Peyer's patch (tissue), 4 donors: Measurements from ENCODE around the gene GRIK3. TPM values are rescaled to one million over a fixed set of nuclear protein-coding genes. Genes with fewer than 3 reads are reported as not detected.
"Not testable (repeated sequence)": the region's sequence is repeated elsewhere in the genome, so short reads cannot be mapped to it uniquely, and the experiment has no call there.

Source experiments
- DNase-seq, 3 donors: peaks; one replicate each; pipeline ENCODE4 v3.0.0-alpha.2; 2017 to 2019
- H3K27ac ChIP-seq, 4 donors: fragments of 200-600 bp; sonication (generic); one replicate each; pipeline ENCODE4 v1.5.1; 2016 to 2019
- H3K27me3 ChIP-seq, 2 donors: fragments of 200-600 bp; sonication (generic); one replicate each; pipeline ENCODE4 v1.5.1; 2019
- H3K36me3 ChIP-seq, 3 donors: fragments of 200-600 bp; sonication (generic); one replicate each; pipeline ENCODE4 v1.5.1; 2016 to 2019
- H3K4me1 ChIP-seq, 4 donors: fragments of 200-600 bp; sonication (generic); one replicate each; pipeline ENCODE4 v1.5.1; 2016 to 2019
- H3K4me3 ChIP-seq, 4 donors: fragments of 200-600 bp; sonication (generic); 1 replicate in 3 of 4; 2 replicates in 1 of 4; pipeline ENCODE4 v1.5.1; 2016 to 2019; ENCODE audit warnings: mild to moderate bottlenecking in 1 of 4
- H3K9me3 ChIP-seq, 4 donors: fragments of 200-600 bp; sonication (generic); one replicate each; pipeline ENCODE4 v1.5.1; 2016 to 2019; ENCODE audit warnings: mild to moderate bottlenecking in 1 of 4
- CTCF ChIP-seq, 6 experiments: fragments of 450-650 bp in 4 of 6; fragments of 200-600 bp in 2 of 6; sonication (generic) in 1 of 6; IDR thresholded peaks; one replicate each; pipeline ENCODE4 v1.5.1; 2017 to 2019; ENCODE audit warnings: antibody characterized with exemption in 6 of 6, mild to moderate bottlenecking in 3 of 6, moderate library complexity in 1 of 6
- POLR2A ChIP-seq, 2 donors: fragments of 450-650 bp; IDR thresholded peaks; one replicate each; pipeline ENCODE4 v1.5.1; 2017; ENCODE audit warnings: antibody characterized with exemption in 2 of 2, mild to moderate bottlenecking in 2 of 2, moderate library complexity in 2 of 2
- total RNA-seq, 4 donors: library from RNA; depleted of rRNA; stranded (reverse); fragments of >200 nt; gene quantifications; one replicate each; pipeline ENCODE4 v1.1.0, GENCODE V29; 2016

The GRIK3 gene
- total RNA-seq, 4 donors from 2014 or later = 0.18 to 0.83 (median 0.62) TPM

- TF ChIP-seq POLR2A (IDR thresholded peaks at IDR 0.05) (no peak), CTCF (IDR thresholded peaks at IDR 0.05) (no peak)
- no peaks in the 10 kb centered on the region for H3K27me3 ChIP-seq
- DNase-seq = no peak
- no peak overlapping the region for H3K27ac ChIP-seq
- H3K9me3 ChIP-seq = no peaks in the 10 kb centered on the region
- no peaks in the 10 kb centered on the region for H3K4me1 ChIP-seq
- no peaks in the 10 kb centered on the region for H3K36me3 ChIP-seq
- no peak overlapping the region for H3K4me3 ChIP-seq
Measured at GRCh38 chr1:36922071-36922470, 112.2 kb downstream of the GRIK3 start.

- no peak overlapping the region for H3K27ac ChIP-seq
- H3K9me3 ChIP-seq = no peaks in the 10 kb centered on the region
- H3K36me3 ChIP-seq = no peaks in the 10 kb centered on the region
- no peak for TF ChIP-seq CTCF (IDR thresholded peaks at IDR 0.05)
- TF ChIP-seq POLR2A (IDR thresholded peaks at IDR 0.05) = no peak
- no peaks in the 10 kb centered on the region for H3K4me1 ChIP-seq
- no peaks in the 10 kb centered on the region for H3K27me3 ChIP-seq
- no peak overlapping the region for H3K4me3 ChIP-seq
- DNase-seq = no peak
Measured at GRCh38 chr1:36920801-36921405, 113.4 kb downstream of the GRIK3 start.

GRCh38 chr1:36920371-36920770, 113.9 kb downstream of the GRIK3 start:
- H3K36me3 ChIP-seq = no peaks in the 10 kb centered on the region
- H3K4me3 ChIP-seq = no peak overlapping the region
- no peaks in the 10 kb centered on the region for H3K27me3 ChIP-seq
- no peaks in the 10 kb centered on the region for H3K4me1 ChIP-seq
- TF ChIP-seq POLR2A (IDR thresholded peaks at IDR 0.05) (no peak), CTCF (IDR thresholded peaks at IDR 0.05) (no peak)
- H3K27ac ChIP-seq = no peak overlapping the region
- no peak for DNase-seq
- H3K9me3 ChIP-seq = no peaks in the 10 kb centered on the region

GRCh38 chr1:36919491-36920145, 114.7 kb downstream of the GRIK3 start:
- H3K4me3 ChIP-seq = no peak overlapping the region
- no peak for DNase-seq
- TF ChIP-seq CTCF (IDR thresholded peaks at IDR 0.05) = no peak
- TF ChIP-seq POLR2A (IDR thresholded peaks at IDR 0.05) = no peak
- no peak overlapping the region for H3K27ac ChIP-seq
- no peaks in the 10 kb centered on the region for H3K36me3 ChIP-seq
- H3K9me3 ChIP-seq = no peaks in the 10 kb centered on the region
- H3K4me1 ChIP-seq = no peaks in the 10 kb centered on the region
- H3K27me3 ChIP-seq = no peaks in the 10 kb centered on the region

- H3K27me3 ChIP-seq = no peaks in the 10 kb centered on the region
- H3K27ac ChIP-seq = no peak overlapping the region
- TF ChIP-seq POLR2A (IDR thresholded peaks at IDR 0.05) (no peak), CTCF (IDR thresholded peaks at IDR 0.05) (no peak)
- H3K4me1 ChIP-seq = no peaks in the 10 kb centered on the region
- no peak overlapping the region for H3K4me3 ChIP-seq
- H3K36me3 ChIP-seq = no peaks in the 10 kb centered on the region
- no peaks in the 10 kb centered on the region for H3K9me3 ChIP-seq
- DNase-seq = no peak
Measured at GRCh38 chr1:36918604-36919003, 115.7 kb downstream of the GRIK3 start.

- not testable (repeated sequence) for H3K9me3 ChIP-seq, H3K27ac ChIP-seq, H3K4me1 ChIP-seq, H3K27me3 ChIP-seq, H3K36me3 ChIP-seq, DNase-seq, H3K4me3 ChIP-seq
Measured at GRCh38 chr1:36916542-36916941, 117.8 kb downstream of the GRIK3 start.
